Measurements from ENCODE around the gene MICU1. TPM values are rescaled to one million over a fixed set of nuclear protein-coding genes. Genes with fewer than 3 reads are reported as not detected.
"Not testable (repeated sequence)": the region's sequence is repeated elsewhere in the genome, so short reads cannot be mapped to it uniquely, and the experiment has no call there.

MICU1 gene
- total RNA-seq, 1 experiment from 2014 or later = 34.4 TPM

- DNase-seq (ENCODE audit: low read depth) = no peak
Observed at GRCh38 chr10:72506474-72506873, 119.4 kb downstream of the MICU1 start.

DNA sequence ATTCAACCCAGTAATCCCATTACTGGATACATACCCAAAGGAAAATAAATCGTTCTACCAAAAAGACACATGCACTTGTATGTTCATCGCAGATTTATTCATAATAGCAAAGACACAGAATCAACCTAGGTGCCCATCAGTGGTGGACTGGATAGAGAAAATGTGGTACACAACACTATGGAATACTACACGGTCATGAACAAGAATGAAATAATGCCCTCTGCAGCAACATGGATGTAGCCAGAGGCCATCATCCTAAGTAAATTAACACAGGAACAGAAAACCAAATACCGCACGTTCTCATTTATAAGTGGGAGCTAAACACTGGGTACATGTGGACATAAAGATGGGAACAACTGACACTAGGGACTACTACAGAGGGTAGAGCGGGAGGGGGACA lies 120.4 kb downstream of the MICU1 start:
- DNase-seq (ENCODE audit: low read depth) = no peak

DNA sequence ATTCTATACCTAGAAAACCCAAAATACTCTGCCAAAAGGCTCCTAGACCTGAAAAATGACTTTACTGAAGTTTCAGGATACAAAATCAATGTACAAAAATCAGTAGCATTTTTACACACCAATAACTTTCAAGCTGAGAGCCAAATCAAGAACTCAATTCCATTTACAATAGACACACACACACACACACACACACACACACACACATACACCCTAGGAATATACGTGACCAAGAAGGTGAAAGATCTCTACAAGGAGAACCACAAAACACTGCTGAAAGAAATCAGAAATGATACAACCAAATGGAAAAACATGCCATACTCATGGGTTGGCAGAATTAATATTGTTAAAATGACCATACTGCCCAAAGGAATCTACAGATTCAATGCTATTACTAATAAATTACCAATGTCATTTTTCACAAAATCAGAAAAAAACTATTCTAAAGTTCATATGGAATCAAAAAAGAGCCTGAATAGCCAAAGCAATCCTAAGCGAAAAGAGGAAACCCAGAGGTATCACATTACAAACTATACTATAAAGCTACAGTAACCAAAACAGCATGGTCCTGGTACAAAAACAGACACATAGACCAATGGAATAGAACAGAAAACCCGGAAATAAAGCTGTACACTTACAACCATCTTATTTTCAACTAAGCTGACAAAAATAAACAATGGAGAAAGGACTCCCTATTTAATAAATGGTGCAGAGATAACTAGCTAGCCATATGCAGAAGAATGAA lies 122.0 kb downstream of the MICU1 start:
- no peak for DNase-seq (ENCODE audit: low read depth)

- no peak for DNase-seq (ENCODE audit: low read depth)
Observed at GRCh38 chr10:72503241-72503640, 122.6 kb downstream of the MICU1 start.

- peak; percentile 53 for DNase-seq (ENCODE audit: low read depth)
Observed at GRCh38 chr10:72502581-72502980, 123.3 kb downstream of the MICU1 start.

DNA sequence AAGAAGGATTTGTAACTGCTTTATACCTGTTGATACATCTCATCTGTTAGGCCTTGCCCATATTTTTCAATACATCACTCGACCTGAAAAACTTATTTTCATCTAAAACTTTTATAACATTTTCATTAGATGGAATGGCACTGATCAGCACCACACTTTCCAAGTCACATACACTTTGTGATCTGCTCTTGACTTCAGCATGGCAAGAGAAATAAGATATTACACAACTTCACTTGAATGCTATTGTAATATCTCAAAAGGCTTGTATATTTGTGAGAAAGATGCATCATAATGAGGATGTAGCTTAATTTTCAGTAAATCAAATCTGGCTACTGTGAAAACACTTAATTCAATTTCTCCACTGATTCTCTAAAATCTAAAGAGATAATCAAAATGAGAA lies 126.2 kb downstream of the MICU1 start:
- no peak for DNase-seq (ENCODE audit: low read depth)

GRCh38 chr10:72490951-72491350 lies 134.9 kb downstream of the MICU1 start:
- DNase-seq (ENCODE audit: low read depth) = no peak

DNA sequence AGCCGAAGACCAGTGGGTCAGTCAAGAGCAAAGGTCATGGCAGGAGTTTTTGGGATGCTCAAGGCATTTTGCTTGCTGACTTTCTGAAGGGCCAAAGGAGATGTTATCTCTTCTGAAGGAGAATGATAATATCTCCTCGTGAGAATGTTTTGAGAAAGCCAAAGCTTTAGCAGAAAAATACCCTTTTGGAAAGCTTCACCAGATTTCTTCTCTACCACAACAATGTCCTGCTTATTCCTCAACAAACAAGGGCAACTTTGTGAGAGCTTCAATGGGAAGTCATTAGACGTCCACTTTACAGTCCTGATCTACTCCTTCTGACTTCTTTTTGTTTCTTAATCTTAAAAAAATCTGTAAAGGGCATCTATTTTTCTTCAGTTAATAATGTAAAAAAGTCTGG lies 138.4 kb downstream of the MICU1 start:
- no peak for DNase-seq (ENCODE audit: low read depth)

DNA sequence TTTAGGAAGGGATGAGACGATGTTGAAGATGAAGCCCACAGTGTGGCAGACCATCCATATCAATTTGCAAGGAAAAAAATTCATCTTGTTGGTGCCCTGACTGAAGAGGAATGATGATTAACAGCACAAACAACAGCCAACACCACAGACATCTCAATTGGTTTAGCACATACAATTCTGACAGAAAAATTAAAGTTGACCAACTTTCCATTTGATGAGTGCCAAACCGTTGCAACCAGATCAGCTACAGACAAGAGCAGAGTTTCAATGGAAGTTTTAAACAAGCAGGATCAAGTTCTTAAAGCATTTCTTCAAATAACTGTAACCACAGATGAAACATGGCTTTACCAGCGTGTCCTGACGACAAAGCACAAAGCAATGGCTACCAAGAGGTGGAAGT lies 138.8 kb downstream of the MICU1 start:
- DNase-seq (ENCODE audit: low read depth) = no peak

DNA sequence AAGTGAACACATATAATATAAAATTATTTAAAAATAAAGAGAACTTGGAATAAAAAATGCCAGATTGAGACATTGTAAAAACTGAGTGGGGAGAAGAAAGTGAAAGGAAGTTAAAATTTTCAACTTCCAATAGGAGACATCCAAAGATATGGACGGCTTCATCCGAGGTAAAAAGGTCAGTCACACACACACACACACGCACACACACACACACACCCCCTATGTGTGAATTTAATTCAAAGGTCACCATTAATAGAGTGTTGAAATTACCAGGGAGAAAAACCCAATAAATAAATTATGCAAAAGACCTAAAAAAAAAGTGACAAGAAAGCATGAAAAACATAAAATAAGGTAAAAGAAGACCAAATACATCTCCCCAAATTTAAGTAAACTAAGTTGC lies 140.2 kb downstream of the MICU1 start:
- DNase-seq (ENCODE audit: low read depth) = no peak

- DNase-seq (ENCODE audit: low read depth) = no peak
Observed at GRCh38 chr10:72484521-72484920, 141.4 kb downstream of the MICU1 start.

GRCh38 chr10:72483471-72483870 lies 142.4 kb downstream of the MICU1 start:
- no peak for DNase-seq (ENCODE audit: low read depth)

GRCh38 chr10:72480861-72481260 lies 145.0 kb downstream of the MICU1 start:
- no peak for DNase-seq (ENCODE audit: low read depth)

- no peak for DNase-seq (ENCODE audit: low read depth)
Observed at GRCh38 chr10:72477463-72477862, 148.4 kb downstream of the MICU1 start.

DNA sequence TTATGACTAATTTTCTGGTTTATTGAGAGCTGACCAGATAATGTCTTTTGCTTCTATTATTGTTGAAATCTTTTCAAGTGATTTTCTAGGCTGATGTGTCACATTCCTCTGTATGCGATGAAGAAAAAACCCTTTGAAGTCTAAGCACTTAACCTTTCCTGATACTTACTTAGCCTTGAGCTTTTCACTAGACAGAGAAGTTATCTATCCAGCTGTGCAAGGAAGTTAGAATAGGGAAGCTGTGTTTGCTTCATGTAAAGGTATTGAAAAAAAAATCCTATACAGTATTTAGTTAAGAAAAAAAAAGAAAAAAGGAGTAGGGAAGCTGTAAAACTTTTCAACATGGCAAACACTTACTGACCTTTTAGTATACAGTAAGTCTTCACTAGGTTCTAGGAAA lies 153.6 kb downstream of the MICU1 start:
- no peak for DNase-seq (ENCODE audit: low read depth)

DNA sequence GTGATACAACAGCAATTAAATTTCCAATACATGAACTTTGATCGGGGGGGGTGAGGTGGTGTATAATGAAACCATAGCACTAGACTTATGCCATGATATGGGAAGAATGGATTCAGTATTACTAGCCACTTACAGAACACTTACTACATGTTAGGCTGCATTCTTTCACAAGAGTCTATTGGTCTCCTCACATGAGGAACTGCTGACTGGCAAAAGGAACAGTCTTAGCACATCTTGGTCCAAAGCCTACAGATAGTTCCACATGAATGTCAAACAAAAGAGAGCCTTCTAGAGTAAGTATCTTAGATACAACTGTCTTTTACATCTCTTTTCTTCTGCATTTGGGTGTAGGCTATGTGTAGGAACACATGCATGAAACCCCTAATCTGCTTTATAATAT lies 155.2 kb downstream of the MICU1 start:
- no peak for DNase-seq (ENCODE audit: low read depth)

DNA sequence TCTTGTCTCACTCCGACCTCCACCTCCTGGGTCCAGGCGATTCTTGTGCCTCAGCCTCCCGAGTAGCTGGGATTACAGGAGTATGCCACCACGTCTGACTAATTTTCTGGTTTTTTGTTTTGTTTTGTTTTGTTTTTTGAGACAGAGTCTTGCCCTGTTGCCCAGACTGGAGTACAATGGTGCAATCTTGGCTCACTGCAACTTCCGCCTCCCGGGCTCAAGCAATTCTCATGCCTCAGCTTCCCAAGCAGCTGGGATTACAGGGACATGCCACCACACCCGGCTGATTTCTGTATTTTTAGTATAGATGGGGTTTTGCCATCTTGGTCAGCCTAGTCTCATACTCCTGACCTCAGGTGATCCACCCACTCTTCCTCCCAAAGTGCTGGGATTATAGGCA lies 158.8 kb downstream of the MICU1 start:
- DNase-seq (ENCODE audit: low read depth) = not testable (repeated sequence)

DNA sequence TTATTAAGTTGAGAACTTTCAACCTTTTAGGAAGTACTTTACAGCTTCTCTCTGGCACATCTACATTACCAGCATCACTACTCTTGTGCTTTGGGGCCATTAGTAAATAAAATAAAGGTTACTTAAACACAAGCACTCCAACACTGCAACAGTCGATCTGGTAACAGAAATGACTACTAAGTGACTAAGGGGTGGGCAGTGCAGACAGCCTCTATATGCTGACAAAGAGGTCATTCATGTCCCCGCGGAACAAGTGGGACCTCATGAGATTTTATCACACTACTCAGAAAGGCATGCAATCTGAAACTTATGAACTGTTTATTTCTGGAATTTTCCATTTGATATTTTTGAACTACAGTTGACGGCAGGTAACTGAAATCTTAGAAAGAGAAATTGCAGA lies 159.9 kb downstream of the MICU1 start:
- peak; percentile 48 for DNase-seq (ENCODE audit: low read depth)

DNA sequence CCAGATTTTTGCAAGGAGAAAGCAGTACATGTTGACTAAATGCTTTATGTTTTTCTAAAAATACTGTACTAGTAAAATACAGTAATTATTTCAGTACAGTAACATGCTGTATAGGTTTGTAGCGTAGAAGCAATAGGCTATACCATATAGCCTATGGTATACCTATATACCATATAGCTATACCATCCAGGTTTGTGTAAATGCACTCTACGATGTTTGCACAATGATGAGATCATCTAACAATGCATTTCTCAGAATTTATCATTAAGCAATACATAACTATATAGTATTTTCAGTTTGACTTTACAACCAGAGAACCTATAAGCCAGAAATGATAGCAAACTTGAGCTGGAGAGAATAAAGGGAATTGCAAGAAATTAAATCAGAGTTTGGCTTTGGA lies 161.4 kb downstream of the MICU1 start:
- no peak for DNase-seq (ENCODE audit: low read depth)

DNA sequence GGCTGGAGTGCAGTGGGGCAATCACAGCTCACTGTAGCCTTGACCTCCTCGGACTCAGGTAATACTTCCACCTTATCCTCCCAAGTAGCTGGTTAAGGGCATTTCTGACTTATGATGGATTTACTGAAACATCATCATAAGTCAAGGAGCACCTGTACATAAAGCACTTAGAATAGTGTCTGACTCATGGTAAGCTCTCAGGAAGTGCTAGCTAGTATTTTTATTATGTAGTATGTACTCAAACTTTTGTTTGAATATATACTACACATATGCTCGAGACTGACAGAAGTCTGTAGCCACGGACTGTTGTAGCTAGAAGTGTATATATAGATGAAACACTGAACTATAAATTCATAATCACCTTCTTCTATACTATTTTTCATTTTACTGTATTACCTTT lies 163.6 kb downstream of the MICU1 start:
- DNase-seq (ENCODE audit: low read depth) = peak; percentile 7

DNA sequence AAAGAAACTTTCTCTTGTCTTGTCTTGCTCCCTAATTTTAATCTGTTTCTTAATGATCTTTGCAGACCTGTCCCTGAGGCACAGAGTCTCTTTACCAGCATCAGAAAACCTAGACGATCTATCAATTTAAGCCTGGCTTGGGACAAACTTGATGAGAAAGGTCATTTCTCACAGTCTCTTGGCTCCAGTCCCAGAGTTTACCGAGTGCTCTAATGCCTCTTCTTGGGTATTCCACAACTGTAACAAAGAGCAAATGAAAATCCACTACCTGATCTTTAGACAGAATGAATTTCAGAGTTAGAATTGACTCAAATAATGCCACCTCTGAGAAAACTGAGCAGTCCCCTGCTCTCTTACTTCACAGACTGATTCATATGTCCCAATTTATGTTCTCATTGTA lies 164.8 kb downstream of the MICU1 start:
- no peak for DNase-seq (ENCODE audit: low read depth)

- no peak for DNase-seq (ENCODE audit: low read depth)
Observed at GRCh38 chr10:72460284-72460876, 165.5 kb downstream of the MICU1 start.

DNA sequence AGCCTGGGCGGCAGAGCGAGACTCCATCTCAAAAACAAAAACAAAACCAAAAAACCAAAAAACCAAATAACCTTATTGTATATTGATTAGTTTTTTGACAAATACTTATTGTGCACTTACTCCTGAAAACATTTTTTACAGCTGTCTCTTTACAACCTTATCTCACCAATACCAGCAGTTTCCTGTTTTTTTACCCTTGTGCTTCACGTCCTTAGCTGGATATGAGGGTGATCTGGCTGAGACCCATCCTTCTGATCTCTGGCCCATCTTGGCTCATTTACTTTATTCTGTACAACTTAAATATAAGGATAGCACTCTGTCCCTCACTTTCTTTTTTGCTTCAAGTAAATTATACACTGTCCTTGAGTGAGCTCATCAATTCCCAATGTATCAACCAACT lies 166.6 kb downstream of the MICU1 start:
- DNase-seq (ENCODE audit: low read depth) = no peak

Measured in HT1080 (cell line).